GM12878 (cell line): ENCODE results near the gene TECR. TPM values are rescaled to one million over a fixed set of nuclear protein-coding genes. Genes with fewer than 3 reads are reported as not detected.

ENCODE experiments used
- ATAC-seq: fragments of 200-7000 bp; cut with Tn5 transposase; 3 replicates; pipeline ENCODE4 v1.9.1; 2020; ENCODE audit warnings: mild to moderate bottlenecking, moderate library complexity
- BruUV-seq: library from RNA; stranded (reverse); fragments of 400-500 nt; replicated peaks from 2 replicates; lab custom pipeline; 2021; lab: Mats Ljungman, UMichigan
- CTCF ChIA-PET: fragments of 300-600 bp; sonication (Branson Sonifier 250); formaldehyde crosslinking; extraction: SDS; loops from one replicate; lab custom pipeline; 2021; ENCODE audit warnings: inconsistent platforms; lab: Yijun Ruan, JAX
- POLR2A ChIA-PET: fragments of 350-600 bp; formaldehyde crosslinking; extraction: SDS; loops from one replicate; lab custom pipeline; 2021; ENCODE audit warnings: inconsistent platforms; lab: Charles Lee
- RAD21 ChIA-PET: fragments of 300-600 bp; sonication (Branson Sonifier 250); formaldehyde crosslinking; loops from one replicate; lab custom pipeline; 2023; ENCODE audit warnings: antibody characterized with exemption; ENCODE audit not compliant: unreplicated experiment; lab: Charles Lee
- SMC1A ChIA-PET: fragments of 300-600 bp; sonication (Branson Sonifier 250); formaldehyde crosslinking; loops from one replicate; lab custom pipeline; 2023; ENCODE audit not compliant: unreplicated experiment, uncharacterized antibody; lab: Charles Lee
- DNase-seq: peaks from one replicate; pipeline ENCODE4 v3.0.0-alpha.2; 2011; ENCODE audit warnings: low read depth, low spot score
- FAIRE-seq: peaks from 3 replicates; lab custom pipeline; 2011; peaks lifted over from hg19 to GRCh38; lab: Jason Lieb, UNC
- H2AFZ ChIP-seq: 2 replicates; pipeline ENCODE4 v1.6.0; 2011; ENCODE audit warnings: low read depth, low read length, control low read depth; ENCODE audit not compliant: control insufficient read depth
- H3K27ac ChIP-seq: 2 replicates; pipeline ENCODE4 v1.5.1; 2011; ENCODE audit warnings: control low read depth; ENCODE audit not compliant: control insufficient read depth, insufficient read depth
- H3K27me3 ChIP-seq, 2 experiments: replicated peaks in 1 of 2; 2 replicates each; pipeline versions ENCODE4 v1.6.0 to v1.6.1; 2011; ENCODE audit warnings: low read length in 1 of 2; ENCODE audit not compliant: control insufficient read depth in 2 of 2, insufficient read depth in 2 of 2
- H3K36me3 ChIP-seq, 2 experiments: 2 replicates each; pipeline ENCODE4 v1.5.1; 2011; ENCODE audit warnings: low read length in 1 of 2; ENCODE audit not compliant: control insufficient read depth in 2 of 2, insufficient read depth in 2 of 2
- H3K4me1 ChIP-seq: 2 replicates; pipeline ENCODE4 v1.6.1; 2011; ENCODE audit warnings: mild to moderate bottlenecking, low read length, moderate library complexity, mixed read lengths; ENCODE audit not compliant: control insufficient read depth, insufficient read depth
- H3K4me2 ChIP-seq: 2 replicates; pipeline ENCODE4 v1.6.0; 2011; ENCODE audit warnings: control low read depth; ENCODE audit not compliant: control insufficient read depth, insufficient read depth
- H3K4me3 ChIP-seq: fragments of 200-600 bp; sonication (generic); 2 replicates; pipeline ENCODE4 v1.5.1; 2016
- H3K79me2 ChIP-seq: 2 replicates; pipeline ENCODE4 v1.6.0; 2011; ENCODE audit warnings: low read length; ENCODE audit not compliant: control insufficient read depth, insufficient read depth
- H3K9ac ChIP-seq: 2 replicates; pipeline ENCODE4 v1.8.0; 2011; ENCODE audit warnings: low read length, control low read depth, mixed read lengths; ENCODE audit not compliant: control insufficient read depth, insufficient read depth
- H3K9me3 ChIP-seq: replicated peaks from 3 replicates; pipeline ENCODE4 v1.5.1; 2011; ENCODE audit warnings: mild to moderate bottlenecking, low read length; ENCODE audit not compliant: control insufficient read depth, insufficient read depth
- H4K20me1 ChIP-seq: 2 replicates; pipeline ENCODE4 v1.6.0; 2011; ENCODE audit not compliant: control insufficient read depth, insufficient read depth
- CHD1 ChIP-seq: IDR thresholded peaks from 2 replicates; pipeline ENCODE4 v1.6.1; 2012; ENCODE audit warnings: low read depth, low read length, improper control_type of control experiment
- E2F4 ChIP-seq: IDR thresholded peaks from 2 replicates; pipeline ENCODE4 v1.6.1; 2012; ENCODE audit warnings: low read depth, low read length, improper control_type of control experiment
- ESRRA ChIP-seq: IDR thresholded peaks from 2 replicates; pipeline ENCODE4 v1.6.1; 2012; ENCODE audit warnings: mild to moderate bottlenecking, low read length, improper control_type of control experiment
- FOS ChIP-seq: IDR thresholded peaks from 3 replicates; pipeline ENCODE4 v1.6.1; 2011; ENCODE audit warnings: borderline replicate concordance; ENCODE audit not compliant: insufficient read length; ENCODE audit errors: extremely low read depth
- FOXM1 ChIP-seq: IDR thresholded peaks from 2 replicates; pipeline ENCODE4 v1.6.1; 2012; ENCODE audit warnings: low read depth, mild to moderate bottlenecking, inconsistent platforms, low read length, moderate library complexity
- HSF1 ChIP-seq: fragments of 150-350 bp; IDR thresholded peaks from 2 replicates; pipeline ENCODE4 v1.6.1; 2014; ENCODE audit warnings: mild to moderate bottlenecking, low read depth, low read length
- MEF2A ChIP-seq: IDR thresholded peaks from 2 replicates; pipeline ENCODE4 v1.6.1; 2011; ENCODE audit warnings: low read depth, mild to moderate bottlenecking, low read length, moderate library complexity; ENCODE audit not compliant: insufficient read depth
- NFXL1 ChIP-seq: fragments of 450-650 bp; IDR thresholded peaks from 2 replicates; pipeline ENCODE4 v1.6.1; 2017; ENCODE audit warnings: antibody characterized with exemption, mild to moderate bottlenecking, borderline replicate concordance
- PAX5 ChIP-seq: IDR thresholded peaks from 2 replicates; pipeline ENCODE4 v1.6.1; 2011; ENCODE audit warnings: low read depth, low read length, borderline replicate concordance
- PRDM15 ChIP-seq: fragments of 450-650 bp; formaldehyde crosslinking; IDR thresholded peaks from 2 replicates; pipeline ENCODE4 v1.4.0; 2020; ENCODE audit warnings: mild to moderate bottlenecking, moderate library complexity
- WRNIP1 ChIP-seq: IDR thresholded peaks from 2 replicates; pipeline ENCODE4 v1.6.1; 2011; ENCODE audit warnings: low read depth, low read length, improper control_type of control experiment, borderline replicate concordance
- ZNF687 ChIP-seq: fragments of 450-650 bp; IDR thresholded peaks from 2 replicates; pipeline ENCODE4 v1.6.1; 2017; ENCODE audit warnings: mild to moderate bottlenecking, moderate library complexity
- WGBS: methylation state at CpG from one replicate; pipeline ENCODE4 v1.1.6; 2016; ENCODE audit warnings: low lambda C conversion rate; ENCODE audit not compliant: insufficient replicate concordance, insufficient coverage; ENCODE audit errors: missing lambda C conversion rate; 5-methylcytosine and 5-hydroxymethylcytosine counted together
- in situ Hi-C: fragments of 300-500 bp; cut with MboI; formaldehyde crosslinking; loops from 9 replicates; pipeline ENCODE4 v1.14.3; 2018; ENCODE audit warnings: mixed read lengths
- intact Hi-C: fragments of 100-400 bp; cut with micrococcal nuclease; formaldehyde crosslinking; loops from one replicate; pipeline ENCODE4 v1.14.2; 2022; ENCODE audit not compliant: unreplicated experiment
- polyA plus RNA-seq, 11 experiments: library from polyadenylated mRNA; depleted of rRNA in 4 of 11; unstranded in 6 of 11; stranded (reverse) in 5 of 11; fragments of >200 nt; fragmentation: Nextera tagmentation in 4 of 11; fragmentation: Illumina TruSeq in 1 of 11; extraction: Ambion mirVana in 4 of 11; extraction: Trizol in 1 of 11; gene quantifications; 1 replicate in 1 of 11; 2 replicates in 10 of 11; pipeline versions ENCODE4 v1.2.1 to v1.2.3, GENCODE V29; 2011 to 2016; ENCODE audit warnings: inconsistent platforms in 2 of 11, missing spikeins in 2 of 11, low read depth in 1 of 11
- total RNA-seq, 4 experiments: library from RNA; depleted of rRNA in 3 of 4; stranded (reverse); fragments of >200 nt in 3 of 4; fragmentation: Illumina TruSeq in 1 of 4; extraction: Trizol in 1 of 4; gene quantifications; 2 replicates each; pipeline versions ENCODE4 v1.2.1 to v1.2.3, GENCODE V29; 2013 to 2021

Gene TECR
- total and polyA plus RNA-seq, 10 of the 15 experiments (the other 5 are each of a cell fraction or from before 2014, with no cell fraction given), result 9.6 to 157 (median 64.2) TPM

- H3K79me2 ChIP-seq, result no peaks in the 10 kb centered on the region; the same call in none of the 2 replicates
- in situ Hi-C loops (no loop called here), intact Hi-C loops (no loop called here)
- POLR2A ChIA-PET, result no interaction called here
- H3K36me3 ChIP-seq, result no peaks in the 10 kb centered on the region; a peak in 4 of 4 replicates
- ATAC-seq (no peak), DNase-seq (no peak), FAIRE-seq (no peak)
- no peak overlapping the region for H3K4me3 ChIP-seq
- WGBS, result 81% methylated on average over 5 of the region's 5 CpGs
- SMC1A ChIA-PET, result no interaction called here
- RAD21 ChIA-PET, result no interaction called here
- no peaks in the 10 kb centered on the region for H4K20me1 ChIP-seq
- no peaks in the 10 kb centered on the region for H3K4me1 ChIP-seq
- H3K27me3 ChIP-seq, result no peaks in the 10 kb centered on the region
- CTCF ChIA-PET, result no interaction called here
- H3K27ac ChIP-seq, result no peak overlapping the region
- H3K9me3 ChIP-seq, result no peaks in the 10 kb centered on the region
- no peak overlapping the region for H2AFZ ChIP-seq
- H3K9ac ChIP-seq, result no peak overlapping the region
- no TSS peak for BruUV-seq
- no peak overlapping the region for H3K4me2 ChIP-seq
- TF ChIP-seq WRNIP1 (no peak), MEF2A (no peak), ZNF687 (no peak), PAX5 (no peak), FOS (no peak), ESRRA (no peak), HSF1 (no peak), NFXL1 (no peak), E2F4 (no peak), PRDM15 (CRISPR knock-in tag) (no peak), CHD1 (no peak), FOXM1 (no peak)
These were observed 14.7 kb downstream of the TECR start for GRCh38 chr19:14544047-14544446.
